DMS53 (cell line): ENCODE measurements around the gene PTPRT.
"Not testable (repeated sequence)": the region's sequence is repeated elsewhere in the genome, so short reads cannot be mapped to it uniquely, and the experiment has no call there.

Experiments
- DNase-seq: peaks from one replicate; lab custom pipeline; 2025; lab: John Stamatoyannopoulos, UW

The PTPRT gene

GRCh38 chr20:42910808-42911207 lies 278.9 kb downstream of the PTPRT start:
- DNase-seq = not testable (repeated sequence)

- DNase-seq = no peak
These were observed 282.0 kb downstream of the PTPRT start for GRCh38 chr20:42907730-42908129.

GRCh38 chr20:42906120-42906519 lies 283.6 kb downstream of the PTPRT start:
- DNase-seq = no peak

- no peak for DNase-seq
These were observed 287.2 kb downstream of the PTPRT start for GRCh38 chr20:42902509-42902908.

GRCh38 chr20:42901689-42902440 lies 287.8 kb downstream of the PTPRT start:
- DNase-seq = no peak

- not testable (repeated sequence) for DNase-seq
These were observed 288.9 kb downstream of the PTPRT start for GRCh38 chr20:42900764-42901163.

- DNase-seq = no peak
These were observed 294.7 kb downstream of the PTPRT start for GRCh38 chr20:42895020-42895419.

- DNase-seq = no peak
These were observed 295.2 kb downstream of the PTPRT start for GRCh38 chr20:42894483-42894882.

- DNase-seq = no peak
These were observed 300.2 kb downstream of the PTPRT start for GRCh38 chr20:42889517-42889916.

- no peak for DNase-seq
These were observed 302.4 kb downstream of the PTPRT start for GRCh38 chr20:42887281-42887680.

GRCh38 chr20:42886801-42887200 lies 302.9 kb downstream of the PTPRT start:
- no peak for DNase-seq

GRCh38 chr20:42886046-42886445 lies 303.7 kb downstream of the PTPRT start:
- DNase-seq = no peak

GRCh38 chr20:42875581-42875980 lies 314.1 kb downstream of the PTPRT start:
- DNase-seq = no peak

- DNase-seq = no peak
These were observed 316.4 kb downstream of the PTPRT start for GRCh38 chr20:42873259-42873658.

- DNase-seq = no peak
These were observed 325.6 kb downstream of the PTPRT start for GRCh38 chr20:42864116-42864515.

GRCh38 chr20:42862446-42862845 lies 327.3 kb downstream of the PTPRT start:
- no peak for DNase-seq

GRCh38 chr20:42857446-42857845 lies 332.3 kb downstream of the PTPRT start:
- no peak for DNase-seq

GRCh38 chr20:42855896-42856295 lies 333.8 kb downstream of the PTPRT start:
- DNase-seq = no peak

- no peak for DNase-seq
These were observed 337.0 kb downstream of the PTPRT start for GRCh38 chr20:42852691-42853090.

- no peak for DNase-seq
These were observed 342.8 kb downstream of the PTPRT start for GRCh38 chr20:42846784-42847490.

- no peak for DNase-seq
These were observed 345.0 kb downstream of the PTPRT start for GRCh38 chr20:42844751-42845150.

GRCh38 chr20:42837456-42837855 lies 352.2 kb downstream of the PTPRT start:
- DNase-seq = no peak

GRCh38 chr20:42836339-42836738 lies 353.4 kb downstream of the PTPRT start:
- no peak for DNase-seq

- DNase-seq = no peak
These were observed 381.8 kb downstream of the PTPRT start for GRCh38 chr20:42807876-42808275.
